Activated CD8-positive, alpha-beta memory T cell treated with anti-CD3 and anti-CD28 coated beads, Interleukin-2, amount 10 ng/mL, durations not matched to agents 7 days and 5 days (primary cell): ENCODE data around the gene DPM1. TPM values are rescaled to one million over a fixed set of nuclear protein-coding genes. Genes with fewer than 3 reads are reported as not detected.

Source experiments
- ATAC-seq: fragments of 150-1000 bp; cut with Tn5 transposase; one replicate; pipeline ENCODE4 v1.10.0; 2021; ENCODE audit warnings: moderate library complexity
- CTCF ChIA-PET: fragments of 350-600 bp; sonication (Branson Sonifier 250); formaldehyde crosslinking; loops from one replicate; lab custom pipeline; 2021; ENCODE audit warnings: antibody characterized with exemption; lab: Charles Lee
- DNase-seq: peaks from one replicate; pipeline ENCODE4 v3.0.0-alpha.2; 2020
- H3K27ac Mint-ChIP-seq: one replicate; pipeline ENCODE4 v1.8.0; 2021; ENCODE audit warnings: mild to moderate bottlenecking, mixed read lengths
- H3K27me3 Mint-ChIP-seq: one replicate; pipeline ENCODE4 v1.8.0; 2021; ENCODE audit warnings: mixed read lengths
- H3K36me3 Mint-ChIP-seq: one replicate; pipeline ENCODE4 v1.8.0; 2021; ENCODE audit warnings: mild to moderate bottlenecking, mixed read lengths
- H3K4me1 Mint-ChIP-seq: one replicate; pipeline ENCODE4 v1.8.0; 2021; ENCODE audit warnings: mixed read lengths
- H3K4me3 Mint-ChIP-seq: one replicate; pipeline ENCODE4 v1.8.0; 2021; ENCODE audit warnings: mild to moderate bottlenecking, moderate library complexity, mixed read lengths
- H3K9me3 Mint-ChIP-seq: one replicate; pipeline ENCODE4 v1.8.0; 2022; ENCODE audit warnings: low read depth, mixed read lengths
- total RNA-seq, 2 experiments: library from RNA; stranded (reverse); gene quantifications; one replicate each; pipeline ENCODE4 v1.2.3, GENCODE V29; 2021

The DPM1 gene
- total RNA-seq, 2 experiments from 2014 or later, result 51.8 to 62.8 TPM

- ATAC-seq (no peak), DNase-seq (no peak)
- no peak overlapping the region for H3K27ac Mint-ChIP-seq
- no peaks in the 10 kb centered on the region for H3K36me3 Mint-ChIP-seq
- H3K27me3 Mint-ChIP-seq, result peaks cover 22% of the 10 kb centered on the region
- CTCF ChIA-PET, result interaction anchor here (0.7 to 1.2 kb wide), 2 partner anchors 17 to 182 kb away, joined by 3 read pairs; partner anchors contain the start of genes DPM1 and MOCS3
- peaks cover 3% of the 10 kb centered on the region for H3K4me1 Mint-ChIP-seq
- H3K9me3 Mint-ChIP-seq, result no peaks in the 10 kb centered on the region
- no peak overlapping the region for H3K4me3 Mint-ChIP-seq
Measured at GRCh38 chr20:50975701-50976330, 17.5 kb upstream of the DPM1 start.

GRCh38 chr20:50969912-50970311 lies 11.6 kb upstream of the DPM1 start:
- Mint-ChIP-seq H3K9me3 (no peaks in the 10 kb centered on the region), H3K27me3 (peaks cover 22% of the 10 kb centered on the region)
- CTCF ChIA-PET, result interaction anchor here (1.7 kb wide), 1 partner anchor 175 kb away, joined by 5 read pairs; the partner anchor contains the start of gene BCAS4

DNA sequence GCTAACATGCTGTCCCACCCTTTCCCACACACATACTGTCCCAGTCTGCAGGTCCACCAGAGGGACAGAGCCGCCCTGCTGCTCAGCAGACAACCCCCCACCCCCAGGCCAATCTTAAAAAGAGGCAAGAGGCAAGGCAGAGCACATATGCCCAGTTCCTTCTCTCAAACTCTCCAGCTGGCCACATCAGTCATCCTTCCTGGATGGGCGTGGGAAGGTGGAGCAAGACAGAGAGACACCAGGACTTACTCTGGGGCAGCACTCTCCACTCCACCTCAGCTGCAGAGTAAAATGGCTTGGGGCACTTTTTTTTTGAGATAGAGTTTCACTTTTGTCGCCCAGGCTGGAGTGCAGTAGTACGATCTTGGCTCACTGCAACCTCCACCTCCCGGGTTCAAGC lies 11.1 kb upstream of the DPM1 start:
- no peaks in the 10 kb centered on the region for H3K4me1 Mint-ChIP-seq
- H3K9me3 Mint-ChIP-seq, result no peaks in the 10 kb centered on the region
- peaks cover 19% of the 10 kb centered on the region for H3K27me3 Mint-ChIP-seq
- CTCF ChIA-PET, result interaction anchor here (1.0 to 1.7 kb wide), 3 partner anchors 12 to 175 kb away, joined by 3 to 5 read pairs (median 5); partner anchors contain the start of gene BCAS4
- no peak overlapping the region for H3K27ac Mint-ChIP-seq
- ATAC-seq (no peak), DNase-seq (no peak)
- no peaks in the 10 kb centered on the region for H3K36me3 Mint-ChIP-seq
- no peak overlapping the region for H3K4me3 Mint-ChIP-seq

More at GRCh38 chr20:50969912-50970311, 11.6 kb upstream of the DPM1 start:
- H3K4me1 Mint-ChIP-seq, result no peaks in the 10 kb centered on the region
- ATAC-seq (no peak), DNase-seq (peak; percentile 23)
- no peaks in the 10 kb centered on the region for H3K36me3 Mint-ChIP-seq
- no peak overlapping the region for H3K4me3 Mint-ChIP-seq
- H3K27ac Mint-ChIP-seq, result no peak overlapping the region

DNA sequence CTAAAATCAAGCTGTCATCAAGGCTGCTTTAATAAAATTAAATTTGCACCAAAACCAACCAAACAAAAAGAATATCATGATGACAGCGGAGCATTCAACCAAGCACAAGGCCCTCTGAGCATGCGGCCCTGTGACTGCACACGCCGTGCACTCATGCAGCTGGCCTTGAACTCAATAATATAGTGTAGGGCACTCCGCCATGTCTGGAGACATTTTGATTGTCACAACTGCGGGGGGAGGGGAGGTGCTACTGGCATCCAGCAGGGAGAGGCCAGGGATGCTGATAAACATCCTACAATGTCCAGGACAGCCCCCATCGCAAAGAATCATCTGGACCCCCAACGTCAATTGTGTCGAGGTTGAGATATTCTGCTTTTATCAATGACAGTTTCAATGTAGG lies 10.0 kb upstream of the DPM1 start:
- Mint-ChIP-seq H3K36me3 (no peaks in the 10 kb centered on the region), H3K27ac (no peak overlapping the region), H3K9me3 (no peaks in the 10 kb centered on the region), H3K27me3 (peaks cover 19% of the 10 kb centered on the region), H3K4me3 (no peak overlapping the region), H3K4me1 (no peaks in the 10 kb centered on the region)
- DNase-seq, result no peak
- CTCF ChIA-PET, result interaction anchor here (1.0 to 1.3 kb wide), 2 partner anchors 13 to 19 kb away, joined by 3 to 5 read pairs; no protein-coding TSS in a partner anchor
- ATAC-seq, result no peak

- H3K4me3 Mint-ChIP-seq, result no peak overlapping the region
- H3K27me3 Mint-ChIP-seq, result peaks cover 13% of the 10 kb centered on the region
- CTCF ChIA-PET, result interaction anchor here (0.7 kb wide), 1 partner anchor 14 kb away, joined by 3 read pairs; no protein-coding TSS in a partner anchor
- H3K4me1 Mint-ChIP-seq, result no peaks in the 10 kb centered on the region
- no peaks in the 10 kb centered on the region for H3K36me3 Mint-ChIP-seq
- no peaks in the 10 kb centered on the region for H3K9me3 Mint-ChIP-seq
- DNase-seq (no peak), ATAC-seq (no peak)
- H3K27ac Mint-ChIP-seq, result no peak overlapping the region
Measured at GRCh38 chr20:50967586-50967985, 9.3 kb upstream of the DPM1 start.

DNA sequence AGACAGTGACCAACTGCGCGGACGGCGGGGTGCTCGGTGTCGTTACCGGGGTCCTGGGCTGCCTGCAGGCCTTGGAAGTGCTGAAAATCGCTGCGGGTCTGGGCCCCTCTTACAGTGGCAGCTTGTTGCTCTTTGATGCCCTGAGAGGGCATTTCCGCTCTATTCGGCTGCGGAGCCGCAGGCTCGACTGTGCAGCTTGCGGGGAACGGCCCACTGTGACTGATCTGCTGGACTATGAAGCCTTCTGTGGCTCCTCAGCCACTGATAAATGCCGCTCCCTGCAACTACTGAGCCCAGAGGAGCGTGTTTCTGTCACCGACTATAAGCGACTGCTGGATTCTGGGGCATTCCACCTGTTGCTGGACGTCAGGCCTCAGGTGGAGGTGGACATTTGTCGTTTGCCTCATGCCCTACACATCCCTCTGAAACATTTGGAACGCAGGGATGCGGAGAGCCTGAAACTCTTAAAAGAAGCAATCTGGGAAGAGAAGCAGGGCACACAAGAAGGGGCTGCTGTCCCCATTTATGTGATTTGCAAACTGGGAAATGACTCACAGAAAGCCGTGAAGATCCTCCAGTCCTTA lies 1.3 kb upstream of the DPM1 start:
- H3K9me3 Mint-ChIP-seq, result no peaks in the 10 kb centered on the region
- peak overlapping the region; percentile 93 for H3K4me3 Mint-ChIP-seq
- ATAC-seq (no peak), DNase-seq (no peak)
- no peaks in the 10 kb centered on the region for H3K27me3 Mint-ChIP-seq
- H3K36me3 Mint-ChIP-seq, result peaks cover 14% of the 10 kb centered on the region
- CTCF ChIA-PET, result interaction anchor here (1.0 to 3.3 kb wide), 5 partner anchors 22 to 168 kb away, joined by 3 to 51 read pairs (median 4); partner anchors contain the start of genes ADNP and BCAS4
- H3K27ac Mint-ChIP-seq, result peak overlapping the region; percentile 98
- H3K4me1 Mint-ChIP-seq, result peaks cover 52% of the 10 kb centered on the region

DNA sequence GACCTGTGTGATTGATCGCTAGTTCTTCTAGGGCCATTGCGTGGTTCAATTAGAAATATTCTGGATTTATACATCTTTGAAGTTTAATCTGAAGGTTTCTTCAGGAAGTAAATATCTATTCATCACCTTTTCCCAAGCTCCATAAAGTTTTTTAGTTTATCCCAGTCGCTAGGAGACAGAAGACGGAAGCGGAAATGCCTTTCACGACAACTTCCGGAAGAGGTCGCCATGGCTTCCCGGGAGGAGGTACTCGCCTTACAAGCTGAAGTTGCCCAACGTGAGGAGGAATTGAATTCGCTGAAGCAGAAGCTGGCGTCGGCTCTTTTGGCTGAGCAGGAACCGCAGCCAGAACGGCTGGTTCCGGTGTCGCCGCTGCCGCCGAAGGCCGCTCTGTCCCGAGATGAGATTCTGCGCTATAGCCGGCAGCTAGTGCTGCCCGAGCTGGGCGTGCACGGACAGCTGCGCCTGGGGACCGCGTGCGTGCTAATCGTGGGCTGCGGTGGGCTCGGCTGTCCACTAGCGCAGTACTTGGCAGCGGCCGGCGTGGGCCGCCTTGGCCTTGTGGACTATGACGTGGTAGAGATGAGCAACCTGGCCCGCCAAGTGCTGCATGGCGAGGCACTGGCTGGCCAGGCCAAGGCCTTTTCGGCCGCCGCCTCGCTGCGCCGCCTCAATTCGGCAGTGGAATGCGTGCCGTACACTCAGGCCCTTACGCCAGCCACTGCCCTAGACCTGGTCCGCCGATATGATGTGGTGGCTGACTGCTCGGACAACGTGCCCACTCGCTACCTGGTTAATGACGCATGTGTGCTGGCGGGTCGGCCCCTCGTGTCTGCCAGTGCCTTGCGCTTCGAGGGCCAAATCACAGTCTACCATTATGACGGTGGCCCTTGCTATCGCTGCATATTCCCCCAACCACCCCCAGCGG lies 547 bp upstream of the DPM1 start, which contains the start of gene MOCS3:
MOCS3 (plus strand) TSS at position 204 of the 928 bp plus-strand sequence; CDS start at position 229, 25 bp downstream.
- peak within 1 kb of the TSS; percentile 98 for H3K27ac Mint-ChIP-seq
- peaks cover 58% of the 10 kb centered on the region for H3K4me1 Mint-ChIP-seq
- no peaks in the 10 kb centered on the region for H3K9me3 Mint-ChIP-seq
- CTCF ChIA-PET, result interaction anchor here (0.8 to 3.3 kb wide), 10 partner anchors 16 to 209 kb away, joined by 3 to 53 read pairs (median 8); partner anchors contain the start of genes ADNP and BCAS4
- peak within 1 kb of the TSS; percentile 93 for H3K4me3 Mint-ChIP-seq
- DNase-seq, result peak; percentile 91
- H3K36me3 Mint-ChIP-seq, result peaks cover 16% of the 10 kb centered on the region
- peak; percentile 79 for ATAC-seq
- no peaks in the 10 kb centered on the region for H3K27me3 Mint-ChIP-seq

GRCh38 chr20:50957276-50957675 lies 1.1 kb downstream of the DPM1 start:
- H3K27ac Mint-ChIP-seq, result peak overlapping the region; percentile 98
- peaks cover 25% of the 10 kb centered on the region for H3K36me3 Mint-ChIP-seq
- peak overlapping the region; percentile 93 for H3K4me3 Mint-ChIP-seq

GRCh38 chr20:50953821-50954220 lies 4.5 kb downstream of the DPM1 start:
- DNase-seq, result no peak
- Mint-ChIP-seq H3K4me1 (peaks cover 45% of the 10 kb centered on the region), H3K9me3 (no peaks in the 10 kb centered on the region), H3K36me3 (peaks cover 33% of the 10 kb centered on the region), H3K4me3 (no peak overlapping the region), H3K27me3 (no peaks in the 10 kb centered on the region), H3K27ac (no peak overlapping the region)
- CTCF ChIA-PET, result interaction anchor here (1.0 to 1.5 kb wide), 4 partner anchors 9 to 160 kb away, joined by 3 to 6 read pairs (median 3); partner anchors contain the start of genes ADNP and BCAS4
- no peak for ATAC-seq

More at GRCh38 chr20:50957276-50957675, 1.1 kb downstream of the DPM1 start:
- Mint-ChIP-seq H3K9me3 (no peaks in the 10 kb centered on the region), H3K4me1 (peaks cover 64% of the 10 kb centered on the region), H3K27me3 (no peaks in the 10 kb centered on the region)
- DNase-seq (no peak), ATAC-seq (no peak)
- CTCF ChIA-PET, result interaction anchor here (0.7 to 3.3 kb wide), 7 partner anchors 24 to 166 kb away, joined by 4 to 53 read pairs (median 13); partner anchors contain the start of genes ADNP and BCAS4

DNA sequence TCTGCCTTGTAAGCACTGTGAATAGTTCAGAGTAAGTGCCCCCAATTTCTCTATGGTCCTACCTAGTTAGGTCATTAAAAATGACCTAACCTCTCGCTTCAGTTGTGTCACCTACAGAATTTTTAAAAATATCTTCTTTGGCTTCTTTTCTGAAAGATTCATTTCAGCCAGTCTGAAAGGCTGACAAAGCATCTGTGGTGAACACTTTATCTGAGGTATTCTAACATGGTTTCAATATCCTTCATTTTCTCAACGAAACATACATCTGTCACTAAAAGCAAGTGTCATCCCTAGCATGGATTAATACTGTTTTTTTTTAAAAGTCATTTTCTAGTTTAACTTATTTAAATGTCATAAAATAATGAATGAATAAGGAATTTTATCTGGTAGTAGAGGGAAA lies 5.1 kb downstream of the DPM1 start:
- ATAC-seq (no peak), DNase-seq (no peak)
- Mint-ChIP-seq H3K36me3 (peaks cover 36% of the 10 kb centered on the region), H3K9me3 (no peaks in the 10 kb centered on the region), H3K27ac (no peak overlapping the region), H3K27me3 (no peaks in the 10 kb centered on the region), H3K4me3 (no peak overlapping the region), H3K4me1 (peaks cover 43% of the 10 kb centered on the region)
- CTCF ChIA-PET, result no interaction called here

- peaks cover 46% of the 10 kb centered on the region for H3K36me3 Mint-ChIP-seq
- CTCF ChIA-PET, result interaction anchor here (0.9 to 1.2 kb wide), 2 partner anchors 14 to 39 kb away, joined by 3 to 7 read pairs; no protein-coding TSS in a partner anchor
- no peak overlapping the region for H3K27ac Mint-ChIP-seq
- H3K27me3 Mint-ChIP-seq, result no peaks in the 10 kb centered on the region
- no peaks in the 10 kb centered on the region for H3K9me3 Mint-ChIP-seq
- peaks cover 7% of the 10 kb centered on the region for H3K4me1 Mint-ChIP-seq
- no peak for ATAC-seq
- H3K4me3 Mint-ChIP-seq, result no peak overlapping the region
- no peak for DNase-seq
Measured at GRCh38 chr20:50948132-50948785, 10.1 kb downstream of the DPM1 start.

- Mint-ChIP-seq H3K9me3 (no peaks in the 10 kb centered on the region), H3K4me1 (no peaks in the 10 kb centered on the region), H3K27me3 (no peaks in the 10 kb centered on the region), H3K4me3 (no peak overlapping the region), H3K27ac (no peak overlapping the region), H3K36me3 (peaks cover 39% of the 10 kb centered on the region)
- no peak for DNase-seq
- CTCF ChIA-PET, result interaction anchor here (1.8 kb wide), 1 partner anchor 149 kb away, joined by 10 read pairs; the partner anchor contains the start of gene BCAS4
- ATAC-seq, result peak; percentile 42
Measured at GRCh38 chr20:50943069-50943468, 15.3 kb downstream of the DPM1 start.
